Right cardiac atrium (tissue), 5 donors: ENCODE results near the gene KCNAB3. TPM values are rescaled to one million over a fixed set of nuclear protein-coding genes. Genes with fewer than 3 reads are reported as not detected.
A peak's percentile ranks its signal among the peaks of the same experiment; 100 is the strongest.
"Not testable (repeated sequence)": the region's sequence is repeated elsewhere in the genome, so short reads cannot be mapped to it uniquely, and the experiment has no call there.

ENCODE experiments used
- ATAC-seq, 2 donors: fragments of 200-7000 bp; cut with Tn5 transposase; one replicate each; pipeline versions ENCODE4 v1.8.0 to v1.9.1; 2020; ENCODE audit warnings: moderate library complexity in 2 of 2, mild to moderate bottlenecking in 1 of 2
- DNase-seq, 3 donors: peaks; one replicate each; pipeline ENCODE4 v3.0.0-alpha.2; 2020
- H3K27ac ChIP-seq: one replicate; pipeline ENCODE4 v1.5.1; 2013; ENCODE audit warnings: mild to moderate bottlenecking, low read length, control low read depth, moderate library complexity
- H3K27me3 ChIP-seq: one replicate; pipeline ENCODE4 v1.6.1; 2013; ENCODE audit not compliant: control insufficient read depth, insufficient read depth
- H3K4me1 ChIP-seq: one replicate; pipeline ENCODE4 v1.6.1; 2013; ENCODE audit warnings: low read length; ENCODE audit not compliant: control insufficient read depth, insufficient read depth
- H3K4me3 ChIP-seq: one replicate; pipeline ENCODE4 v1.5.1; 2013; ENCODE audit warnings: low read length, control low read depth
- H3K9me3 ChIP-seq: one replicate; pipeline ENCODE4 v1.6.1; 2013; ENCODE audit warnings: low read length; ENCODE audit not compliant: control insufficient read depth
- WGBS: extraction: QIAGEN DNeasy Blood & Tissue Kit; methylation state at CpG from one replicate; pipeline ENCODE4 v1.1.7; 2013; 5-methylcytosine and 5-hydroxymethylcytosine counted together
- intact Hi-C, 4 donors: fragments of 100-400 bp; cut with DNase I; formaldehyde crosslinking; loops; one replicate each; pipeline versions ENCODE4 v1.11.0 to v1.14.0; 2022 to 2023
- polyA plus RNA-seq: library from polyadenylated mRNA; stranded (reverse); fragments of 200-250 nt; gene quantifications from one replicate; pipeline ENCODE4 v1.2.3, GENCODE V29; 2013
- total RNA-seq, 4 donors: library from RNA; stranded (reverse); fragmentation: NEBNext Ultra II Directional; extraction: Animal tissue kit (Norgen Biotek cat#: 25700); gene quantifications; one replicate each; pipeline ENCODE4 v1.2.1, GENCODE V29; 2021
- donor health status: healthy with polysubstance abuse.
- donor health status: DM: no; HTN: yes; CAD: no.
- donor health status: DM: no; HTN: no; CAD: no.
- donor health status: DM: no; HTN: yes; CAD: no; lungs with severe emphysema.
- donor health status: DM: yes; HTN: yes; CAD: no.

Gene KCNAB3
- total and polyA plus RNA-seq, 5 donors, result 0.50 to 1.2 (median 0.67) TPM

DNA sequence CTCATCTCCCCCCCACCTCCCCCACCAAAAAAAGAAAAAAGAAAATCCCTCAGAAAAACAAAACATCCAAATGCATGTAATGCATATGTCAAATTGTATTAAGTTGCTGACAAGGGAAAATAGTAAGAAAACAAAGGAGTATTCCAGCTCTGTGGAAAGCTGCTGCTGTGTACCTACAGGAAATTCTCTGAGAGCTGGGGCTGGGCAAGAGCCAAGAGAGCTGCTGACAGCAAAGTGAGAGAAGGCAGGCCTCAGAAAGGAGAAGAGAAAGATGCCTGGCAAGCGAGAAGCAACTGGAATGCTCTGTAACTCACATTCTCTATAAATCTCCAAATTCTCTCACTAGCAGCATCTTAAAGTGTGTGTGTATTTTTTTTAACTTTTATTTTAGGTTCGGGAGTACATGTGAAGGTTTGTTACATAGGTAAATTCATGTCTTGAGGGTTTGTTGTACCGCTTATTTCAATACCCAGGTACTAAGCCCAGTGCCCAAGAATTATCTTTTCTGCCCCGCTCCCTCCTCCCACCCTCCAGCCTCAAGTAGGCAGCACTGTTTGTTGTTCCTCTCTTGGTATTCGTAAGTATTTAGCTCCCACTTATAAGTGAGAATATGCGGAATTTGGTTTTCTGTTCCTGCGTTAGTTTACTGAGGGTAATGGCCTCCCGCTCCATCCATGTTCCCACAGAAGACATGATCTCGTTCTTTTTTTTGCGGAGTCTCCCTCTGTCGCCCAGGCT, 26.7 kb upstream of the KCNAB3 start:
- ATAC-seq (peak; percentile 79 to 87), DNase-seq (peak; percentile 61 to 86 (median 84))
- Histone ChIP-seq H3K9me3 (no peaks in the 10 kb centered on the region), H3K27ac (no peak overlapping the region), H3K4me3 (no peak overlapping the region), H3K27me3 (no peaks in the 10 kb centered on the region), H3K4me1 (no peaks in the 10 kb centered on the region)
- intact Hi-C loops, result no loop called here
- 54% methylated on average over 11 of the region's 11 CpGs for WGBS

DNA sequence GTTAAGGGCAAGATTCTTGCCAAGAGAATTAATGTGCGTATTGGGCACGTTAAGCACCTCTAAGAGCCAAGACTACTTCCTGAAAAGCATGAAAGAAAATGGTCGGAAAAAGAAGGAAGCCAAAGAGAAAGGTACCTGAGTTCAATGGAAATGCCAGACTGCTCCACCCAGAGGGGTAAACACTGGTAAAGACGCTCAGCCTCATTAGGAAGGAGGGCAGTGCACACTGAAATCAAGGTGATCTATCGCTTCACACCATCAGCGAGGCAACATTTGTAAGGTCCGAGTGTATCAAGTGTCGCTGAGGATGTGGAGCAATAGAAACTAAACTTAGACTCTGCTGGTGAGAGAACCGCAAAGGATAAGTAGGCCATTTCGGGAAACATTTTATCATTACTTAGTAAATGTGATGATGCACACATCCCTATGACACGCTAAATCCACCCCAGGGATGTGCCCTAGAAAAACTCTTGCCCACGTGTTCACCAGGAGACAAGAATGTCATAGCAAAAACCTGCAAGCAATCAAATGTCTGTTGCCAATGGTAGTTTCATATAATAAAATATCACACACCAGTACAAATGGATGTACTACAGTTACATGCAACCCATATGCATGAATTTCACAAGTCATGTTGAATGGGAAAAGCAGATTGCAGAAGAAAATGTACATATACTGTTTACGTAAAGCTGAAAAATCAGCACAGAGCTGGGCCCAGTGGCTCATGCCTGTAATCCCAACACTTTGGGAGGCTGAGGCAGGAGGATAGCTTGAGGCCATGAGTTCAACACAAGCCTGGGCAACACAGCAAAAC, 26.0 kb upstream of the KCNAB3 start:
- Histone ChIP-seq H3K27ac (peak overlapping the region; percentile 57), H3K4me1 (no peaks in the 10 kb centered on the region), H3K9me3 (no peaks in the 10 kb centered on the region), H3K27me3 (no peaks in the 10 kb centered on the region), H3K4me3 (no peak overlapping the region)
- intact Hi-C loops, result no loop called here
- DNase-seq (no peak), ATAC-seq (peak; percentile 56 to 69)
- 50% methylated on average over 13 of the region's 13 CpGs for WGBS

DNA sequence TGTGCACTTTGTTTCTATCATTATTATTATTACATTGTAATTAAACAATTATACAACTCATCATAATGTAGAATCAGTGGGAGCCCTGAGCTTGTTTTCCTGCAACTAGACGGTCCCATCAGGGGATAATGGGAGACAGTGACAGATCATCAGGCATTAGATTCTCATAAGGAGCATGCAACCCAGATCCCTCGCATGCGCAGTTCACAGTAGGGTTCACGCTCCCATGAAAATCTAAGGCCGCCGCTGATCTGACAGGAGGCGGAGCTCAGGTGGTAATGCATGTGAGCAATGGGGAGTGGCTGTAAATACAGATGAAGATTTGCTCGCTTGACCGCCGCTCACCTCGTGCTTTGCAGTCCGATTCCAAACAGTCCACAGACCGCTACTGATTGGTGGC, 23.6 kb upstream of the KCNAB3 start:
- intact Hi-C loops, H3K9me3 ChIP-seq, H3K27ac ChIP-seq, ATAC-seq, H3K4me1 ChIP-seq, DNase-seq, H3K4me3 ChIP-seq, H3K27me3 ChIP-seq: not testable (repeated sequence)
- WGBS, result 95% methylated on average over 13 of the region's 13 CpGs

DNA sequence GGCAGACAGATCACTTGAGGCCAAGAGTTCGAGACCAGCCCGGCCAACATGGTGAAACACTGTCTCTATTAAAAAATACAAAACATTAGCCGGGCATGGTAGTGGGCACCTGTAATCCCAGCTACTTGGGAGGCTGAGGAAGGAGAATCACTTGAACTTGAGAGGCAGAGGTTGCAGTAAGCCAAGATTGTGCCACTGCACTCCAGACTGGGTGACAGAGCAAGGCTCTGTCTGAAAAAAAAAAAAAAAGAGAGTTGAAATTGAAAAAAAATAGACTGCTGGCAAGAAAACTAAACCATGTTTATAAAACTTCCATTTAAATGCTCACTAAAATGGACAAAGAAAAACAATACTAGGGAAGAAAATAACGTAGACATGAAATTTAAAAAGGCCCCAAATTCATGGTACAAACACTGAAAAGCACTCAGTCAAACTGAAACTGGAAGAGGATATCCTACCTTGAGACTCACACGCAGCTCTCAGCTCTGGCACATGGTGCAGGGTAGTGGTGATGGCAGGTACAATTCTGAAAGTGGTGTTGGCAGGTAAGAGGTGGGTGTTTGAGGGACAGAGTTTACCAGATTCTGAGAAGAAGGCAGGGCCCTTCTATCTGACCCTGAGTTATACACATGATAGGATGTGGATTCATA, 21.6 kb upstream of the KCNAB3 start:
- Histone ChIP-seq H3K9me3 (no peaks in the 10 kb centered on the region), H3K4me1 (no peaks in the 10 kb centered on the region), H3K27me3 (no peaks in the 10 kb centered on the region), H3K27ac (no peak overlapping the region), H3K4me3 (no peak overlapping the region)
- no peak for ATAC-seq
- no peak for DNase-seq
- intact Hi-C loops, result no loop called here
- 78% methylated on average over 5 of the region's 5 CpGs for WGBS

DNA sequence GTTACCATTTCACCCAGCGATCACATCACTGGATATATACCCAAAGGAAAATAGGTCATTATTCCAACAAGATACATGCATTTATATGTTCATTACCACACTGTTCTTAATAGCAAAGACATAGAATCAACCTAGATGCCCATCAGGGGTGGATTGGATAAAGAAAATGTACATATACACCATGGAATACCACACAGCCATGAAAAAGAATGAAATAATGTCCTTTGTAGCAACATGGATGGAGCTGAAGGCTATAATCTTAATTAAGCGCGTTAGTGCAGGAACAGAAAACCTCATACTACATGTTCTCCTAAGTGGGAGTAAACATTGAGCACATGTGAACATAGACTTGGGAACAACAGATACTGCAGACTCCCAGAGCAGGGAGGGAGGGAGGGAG, 20.9 kb upstream of the KCNAB3 start:
- H3K27me3 ChIP-seq, result no peaks in the 10 kb centered on the region
- H3K27ac ChIP-seq, result no peak overlapping the region
- H3K4me3 ChIP-seq, result no peak overlapping the region
- ATAC-seq, result no peak
- WGBS, result 79% methylated on average over 3 of the region's 3 CpGs
- no peaks in the 10 kb centered on the region for H3K9me3 ChIP-seq
- intact Hi-C loops, result no loop called here
- no peaks in the 10 kb centered on the region for H3K4me1 ChIP-seq
- DNase-seq, result no peak

DNA sequence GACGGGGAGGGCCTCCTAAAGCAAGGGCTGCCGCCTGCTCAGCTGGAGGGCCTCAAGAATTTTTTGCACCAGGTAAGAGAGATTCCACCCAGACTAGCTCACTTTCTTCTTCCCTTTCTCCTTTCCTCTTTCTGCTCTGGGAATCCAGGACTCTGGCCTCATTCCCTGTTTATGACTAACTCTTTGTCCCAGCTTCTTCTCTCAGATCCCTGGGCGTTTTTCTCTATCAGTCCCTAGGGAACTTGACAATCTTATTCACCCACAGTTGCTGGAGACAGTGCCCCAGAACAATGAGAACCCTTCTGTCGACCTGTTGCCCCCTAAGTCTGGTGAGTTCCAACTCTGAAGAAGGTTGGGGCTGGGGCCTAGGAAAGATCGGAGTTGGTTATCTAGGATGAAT, 18.0 kb upstream of the KCNAB3 start:
- Histone ChIP-seq H3K9me3 (no peaks in the 10 kb centered on the region), H3K27ac (no peak overlapping the region), H3K4me3 (no peak overlapping the region), H3K4me1 (no peaks in the 10 kb centered on the region), H3K27me3 (no peaks in the 10 kb centered on the region)
- WGBS, result 72% methylated on average over 5 of the region's 5 CpGs
- DNase-seq (no peak), ATAC-seq (no peak)
- intact Hi-C loops, result no loop called here

DNA sequence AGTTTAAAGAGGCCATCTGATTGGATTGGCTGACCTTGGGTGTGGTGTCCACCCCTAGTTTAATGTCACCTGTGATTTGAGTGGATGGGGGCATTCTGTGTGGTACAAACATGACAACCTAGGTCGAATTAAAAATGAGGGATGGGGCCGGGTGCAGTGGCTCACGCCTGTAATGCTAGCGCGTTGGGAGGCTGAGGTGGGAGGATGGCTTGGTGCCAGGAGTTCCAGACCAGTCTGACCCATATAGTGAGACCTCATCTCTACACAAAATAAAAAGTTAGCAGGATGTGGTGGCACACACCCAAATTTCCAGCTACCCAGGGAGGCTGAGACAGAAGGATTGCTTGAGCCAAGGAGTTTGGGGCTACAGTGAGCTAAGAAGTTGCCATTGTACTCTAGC, 16.8 kb upstream of the KCNAB3 start:
- 88% methylated on average over 5 of the region's 5 CpGs for WGBS
- H3K27ac ChIP-seq, result no peak overlapping the region
- intact Hi-C loops, result no loop called here

DNA sequence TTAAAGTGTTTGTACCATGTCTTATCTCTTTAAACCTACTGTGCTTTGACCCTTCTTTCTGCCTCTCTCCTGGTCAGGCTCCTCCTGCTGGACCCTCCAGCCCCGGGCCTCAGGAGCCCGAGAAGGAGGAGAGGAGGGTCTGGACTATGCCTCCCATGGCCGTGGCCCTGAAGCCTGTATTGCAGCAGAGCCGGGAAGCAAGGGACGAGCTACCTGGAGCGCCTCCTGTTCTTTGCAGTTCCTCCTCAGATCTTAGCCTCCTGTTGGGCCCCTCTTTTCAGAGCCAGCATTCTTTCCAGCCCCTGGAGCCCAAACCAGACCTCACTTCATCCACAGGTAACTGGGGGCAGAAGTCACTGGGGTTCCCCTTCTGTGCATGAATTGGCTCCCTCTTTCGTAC, 16.0 kb upstream of the KCNAB3 start:
- Histone ChIP-seq H3K27me3 (no peaks in the 10 kb centered on the region), H3K4me1 (no peaks in the 10 kb centered on the region), H3K4me3 (no peak overlapping the region), H3K9me3 (no peaks in the 10 kb centered on the region), H3K27ac (no peak overlapping the region)
- DNase-seq (no peak), ATAC-seq (no peak)
- 92% methylated on average over 7 of the region's 7 CpGs for WGBS
- intact Hi-C loops, result no loop called here

More for the DNA sequence above, 16.8 kb upstream of the KCNAB3 start:
- Histone ChIP-seq H3K9me3 (no peaks in the 10 kb centered on the region), H3K4me1 (no peaks in the 10 kb centered on the region), H3K27me3 (no peaks in the 10 kb centered on the region), H3K4me3 (no peak overlapping the region)
- no peak for DNase-seq
- no peak for ATAC-seq

DNA sequence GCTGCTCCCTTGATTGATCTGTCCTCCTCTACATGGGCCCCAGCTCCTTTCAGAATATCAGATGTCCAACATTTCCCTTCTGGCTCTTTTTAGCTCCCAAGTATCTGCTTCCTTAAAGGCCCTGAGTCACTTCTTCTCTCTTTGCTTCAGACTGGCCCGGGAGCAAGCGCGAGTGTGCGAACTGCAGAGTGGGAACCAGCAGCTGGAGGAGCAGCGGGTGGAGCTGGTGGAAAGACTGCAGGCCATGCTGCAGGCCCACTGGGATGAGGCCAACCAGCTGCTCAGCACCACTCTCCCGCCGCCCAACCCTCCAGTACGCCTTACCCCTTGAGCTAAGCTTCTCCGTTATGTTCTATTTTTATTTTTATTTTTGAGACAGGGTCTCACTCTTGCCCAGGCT, 14.7 kb upstream of the KCNAB3 start:
- WGBS, result 94% methylated on average over 9 of the region's 9 CpGs
- H3K4me1 ChIP-seq, result no peaks in the 10 kb centered on the region
- ATAC-seq, result no peak

DNA sequence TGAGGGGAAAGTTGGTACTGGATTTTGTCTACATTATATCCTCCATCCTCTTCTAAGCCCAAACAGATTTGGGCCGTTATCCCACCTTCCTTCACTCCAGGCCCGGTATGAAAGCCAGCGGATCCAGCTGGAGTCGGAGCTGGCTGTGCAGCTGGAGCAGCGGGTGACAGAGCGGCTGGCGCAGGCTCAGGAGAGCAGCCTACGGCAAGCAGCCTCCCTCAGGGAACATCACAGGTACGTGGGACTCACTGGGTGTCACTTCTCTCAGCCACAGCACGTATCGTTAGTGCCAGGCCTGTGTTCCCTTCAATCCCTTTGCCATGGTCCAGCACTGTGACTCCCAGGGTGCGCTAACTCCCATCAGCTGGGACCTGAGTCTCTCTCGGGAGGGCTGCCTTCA, 13.6 kb upstream of the KCNAB3 start:
- DNase-seq, result no peak
- ATAC-seq, result no peak
- 90% methylated on average over 13 of the region's 13 CpGs for WGBS

More for the DNA sequence above, 14.7 kb upstream of the KCNAB3 start:
- intact Hi-C loops, result no loop called here
- Histone ChIP-seq H3K27ac (no peak overlapping the region), H3K4me3 (no peak overlapping the region), H3K27me3 (no peaks in the 10 kb centered on the region), H3K9me3 (no peaks in the 10 kb centered on the region)
- DNase-seq, result no peak

DNA sequence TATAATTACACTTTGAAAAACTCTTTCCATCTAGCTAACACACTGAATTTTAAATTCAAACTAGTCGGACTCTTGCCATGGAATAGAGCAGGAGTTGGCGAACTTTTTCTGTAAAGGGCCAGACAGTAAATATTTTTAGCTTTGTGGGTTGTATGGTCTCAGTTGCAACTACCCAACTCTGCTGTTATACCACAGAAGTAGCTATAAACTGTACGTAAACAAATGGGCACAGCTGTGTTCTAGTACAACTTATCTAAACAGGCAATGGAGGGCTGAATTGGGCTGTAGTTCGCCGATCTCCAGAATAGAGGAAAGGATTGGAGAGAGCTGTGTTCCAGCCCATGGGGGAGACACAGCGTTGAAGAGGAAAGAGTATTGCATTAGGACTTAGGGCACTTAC, 11.1 kb upstream of the KCNAB3 start:
- WGBS, result 94% methylated on average over 6 of the region's 6 CpGs
- no peak overlapping the region for H3K4me3 ChIP-seq
- no peak for ATAC-seq
- no peak for DNase-seq
- H3K4me1 ChIP-seq, result no peaks in the 10 kb centered on the region
- no peak overlapping the region for H3K27ac ChIP-seq
- intact Hi-C loops, result no loop called here
- no peaks in the 10 kb centered on the region for H3K9me3 ChIP-seq
- H3K27me3 ChIP-seq, result no peaks in the 10 kb centered on the region

More for the DNA sequence above, 13.6 kb upstream of the KCNAB3 start:
- no peak overlapping the region for H3K27ac ChIP-seq
- no peaks in the 10 kb centered on the region for H3K9me3 ChIP-seq
- no peak overlapping the region for H3K4me3 ChIP-seq
- intact Hi-C loops, result no loop called here
- no peaks in the 10 kb centered on the region for H3K4me1 ChIP-seq
- H3K27me3 ChIP-seq, result no peaks in the 10 kb centered on the region
